HG02588 (cell line): ENCODE data around the gene IL3RA.
"Not testable (repeated sequence)": the region's sequence is repeated elsewhere in the genome, so short reads cannot be mapped to it uniquely, and the experiment has no call there.

Experiments used
- ATAC-seq: cut with Tn5 transposase; IDR thresholded peaks from one replicate; pipeline ENCODE4 v1.9.1; 2021; ENCODE audit warnings: mild to moderate bottlenecking, moderate library complexity; ENCODE audit not compliant: unreplicated experiment

Gene IL3RA

GRCh38 chrX:1420371-1420770, 83.8 kb downstream of the IL3RA start:
- ATAC-seq, result no peak

DNA sequence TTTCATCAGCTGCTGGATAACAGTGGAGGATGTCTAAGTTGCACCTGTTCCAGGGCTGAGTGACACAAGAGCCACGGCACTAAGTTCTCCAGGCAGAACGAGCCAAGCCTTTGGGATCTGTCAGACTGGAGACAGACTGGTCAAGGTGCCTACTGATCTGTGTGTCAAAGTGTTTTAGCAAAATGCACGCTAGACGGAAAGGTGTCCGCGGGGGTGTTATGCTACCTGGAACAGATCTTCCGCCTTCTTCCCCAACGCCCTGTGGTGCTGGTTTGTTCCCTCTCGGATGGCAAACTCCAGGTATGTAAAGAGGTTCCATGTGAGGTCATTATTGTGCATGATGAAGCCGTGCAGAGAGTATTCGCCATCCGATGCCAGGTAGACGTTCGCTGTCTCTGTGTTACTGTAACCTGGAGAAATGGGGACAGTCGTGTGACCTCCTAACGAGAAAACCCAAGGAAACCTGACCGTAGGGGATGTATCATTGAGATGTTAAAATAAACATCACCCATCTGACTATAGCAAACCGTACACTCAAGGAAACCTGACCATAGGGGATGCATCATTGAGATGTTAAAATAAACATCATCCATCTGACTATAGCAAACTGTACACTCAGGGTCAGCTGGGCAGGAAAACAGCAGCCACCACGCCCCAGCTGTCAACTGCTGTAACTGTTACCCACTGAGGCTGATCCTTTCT, 85.0 kb downstream of the IL3RA start:
- ATAC-seq, result no peak

GRCh38 chrX:1422135-1422465, 85.5 kb downstream of the IL3RA start:
- ATAC-seq, result no peak

GRCh38 chrX:1423215-1423614, 86.6 kb downstream of the IL3RA start:
- no peak for ATAC-seq

DNA sequence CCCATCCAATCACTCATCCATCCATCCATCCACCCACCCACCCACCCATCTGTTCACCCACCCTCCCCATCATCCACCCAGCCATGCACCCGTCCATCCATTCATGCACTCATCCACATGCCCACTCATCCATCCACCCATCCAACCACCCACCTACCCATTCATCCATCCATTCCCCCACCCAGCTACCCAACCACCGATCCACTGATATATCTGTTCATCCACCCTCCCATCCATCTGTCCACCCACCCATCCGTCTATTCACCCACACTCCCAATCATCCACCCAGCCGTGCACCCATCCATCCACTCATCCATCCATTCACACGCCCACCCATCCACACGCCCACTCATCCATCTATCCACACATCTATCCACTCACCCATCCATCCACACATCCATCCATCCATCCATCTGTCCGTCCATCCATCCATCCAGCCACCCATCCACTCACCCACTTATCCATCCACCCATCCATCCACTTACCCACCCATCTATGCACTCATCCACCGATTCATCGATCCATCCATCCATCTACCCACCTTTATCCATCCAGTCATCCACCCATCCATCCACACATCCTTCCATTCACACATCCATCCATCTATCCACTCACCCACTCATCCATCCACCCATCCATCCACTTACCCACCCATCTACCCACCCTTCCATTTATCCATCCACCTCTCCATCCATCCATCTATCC, 87.7 kb downstream of the IL3RA start:
- no peak for ATAC-seq

- no peak for ATAC-seq
These were observed 88.8 kb downstream of the IL3RA start for GRCh38 chrX:1425381-1425780.

GRCh38 chrX:1426321-1426720, 89.7 kb downstream of the IL3RA start:
- not testable (repeated sequence) for ATAC-seq

DNA sequence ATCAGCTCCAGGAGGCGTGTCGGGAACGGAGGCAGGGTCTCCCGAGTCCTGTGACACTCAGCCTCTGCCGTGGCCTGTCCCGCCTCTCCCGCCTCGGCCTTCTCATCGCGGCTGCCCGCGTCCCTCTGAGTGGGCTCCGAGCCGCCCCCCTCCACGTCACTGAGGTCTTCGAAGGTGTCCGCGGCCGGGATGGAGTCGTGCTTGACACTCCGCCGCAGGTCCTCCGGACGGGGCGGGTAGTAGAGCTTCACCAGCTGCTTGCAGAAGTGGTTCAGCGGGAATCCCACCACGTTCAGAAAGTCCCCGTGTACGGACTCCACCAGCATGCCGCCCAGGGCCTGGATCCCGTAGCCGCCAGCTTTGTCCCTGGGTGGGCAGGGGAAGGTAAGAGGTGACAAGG, 91.2 kb downstream of the IL3RA start:
- ATAC-seq, result no peak

- no peak for ATAC-seq
These were observed 93.9 kb downstream of the IL3RA start for GRCh38 chrX:1430451-1430850.
